GM23248 (cell line): ENCODE data around the gene PSMD14. TPM values are rescaled to one million over a fixed set of nuclear protein-coding genes. Genes with fewer than 3 reads are reported as not detected.
A peak's percentile ranks its signal among the peaks of the same experiment; 100 is the strongest.

Experiments used
- DNase-seq: peaks from one replicate; pipeline ENCODE4 v3.0.0-alpha.2; 2015
- H2AFZ ChIP-seq: fragments of 200-600 bp; sonication (generic); 2 replicates; pipeline ENCODE4 v1.6.1; 2016; ENCODE audit warnings: antibody characterized with exemption
- H3F3A ChIP-seq: fragments of 200-600 bp; sonication (generic); 2 replicates; pipeline ENCODE4 v1.6.1; 2016; ENCODE audit warnings: mild to moderate bottlenecking, antibody characterized with exemption, mixed run types; ENCODE audit not compliant: insufficient read depth
- H3K27ac ChIP-seq: fragments of 200-600 bp; sonication (generic); 2 replicates; pipeline ENCODE4 v1.5.1; 2016; ENCODE audit warnings: mild to moderate bottlenecking
- H3K27me3 ChIP-seq: fragments of 200-600 bp; sonication (generic); replicated peaks from 2 replicates; pipeline ENCODE4 v1.6.1; 2016; ENCODE audit warnings: mild to moderate bottlenecking; ENCODE audit not compliant: insufficient read depth
- H3K36me3 ChIP-seq: fragments of 200-600 bp; sonication (generic); 2 replicates; pipeline ENCODE4 v1.6.1; 2016; ENCODE audit warnings: low read depth, mild to moderate bottlenecking
- H3K4me1 ChIP-seq: fragments of 200-600 bp; sonication (generic); 2 replicates; pipeline ENCODE4 v1.6.1; 2016; ENCODE audit warnings: mild to moderate bottlenecking; ENCODE audit not compliant: insufficient read depth
- H3K4me2 ChIP-seq: fragments of 200-600 bp; sonication (generic); one replicate; pipeline ENCODE4 v1.6.1; 2016; ENCODE audit warnings: mild to moderate bottlenecking; ENCODE audit not compliant: unreplicated experiment
- H3K4me3 ChIP-seq: fragments of 200-600 bp; sonication (generic); 2 replicates; pipeline ENCODE4 v1.5.1; 2016; ENCODE audit warnings: mild to moderate bottlenecking
- H3K79me2 ChIP-seq: fragments of 200-600 bp; sonication (generic); 2 replicates; pipeline ENCODE4 v1.6.1; 2016; ENCODE audit warnings: mild to moderate bottlenecking; ENCODE audit not compliant: insufficient read depth
- H3K9ac ChIP-seq: fragments of 200-600 bp; sonication (generic); 2 replicates; pipeline ENCODE4 v1.6.1; 2016; ENCODE audit warnings: mild to moderate bottlenecking
- H3K9me2 ChIP-seq: fragments of 200-600 bp; sonication (generic); 2 replicates; pipeline ENCODE4 v1.6.1; 2016; ENCODE audit warnings: mixed run types, mild to moderate bottlenecking, moderate library complexity; ENCODE audit not compliant: insufficient read depth
- H3K9me3 ChIP-seq: fragments of 200-600 bp; sonication (generic); one replicate; pipeline ENCODE4 v1.6.1; 2017; ENCODE audit warnings: low read depth
- H4K20me1 ChIP-seq: fragments of 200-600 bp; sonication (generic); 2 replicates; pipeline ENCODE4 v1.6.0; 2016; ENCODE audit not compliant: insufficient read depth
- EZH2 ChIP-seq: fragments of 200-600 bp; sonication (generic); IDR thresholded peaks from 2 replicates; pipeline ENCODE4 v1.6.1; 2018; ENCODE audit warnings: antibody characterized with exemption, mild to moderate bottlenecking; ENCODE audit not compliant: insufficient read depth, poor library complexity, severe bottlenecking
- EZH2phosphoT487 ChIP-seq: fragments of 200-600 bp; sonication (generic); IDR thresholded peaks from 2 replicates; pipeline ENCODE4 v1.6.1; 2018; ENCODE audit warnings: antibody characterized with exemption, moderate library complexity, mild to moderate bottlenecking, low read depth; ENCODE audit not compliant: insufficient read depth
- WGBS, 2 experiments: methylation state at CpG; one replicate each; pipeline ENCODE4 v1.1.6; 2015 to 2017; ENCODE audit warnings: low lambda C conversion rate in 2 of 2, low coverage in 1 of 2; ENCODE audit errors: missing lambda C conversion rate in 2 of 2; 5-methylcytosine and 5-hydroxymethylcytosine counted together
- in situ Hi-C: fragments of 300-500 bp; cut with MboI; formaldehyde crosslinking; loops from 2 replicates; pipeline ENCODE4 v1.15.0; 2020
- polyA plus RNA-seq: library from polyadenylated mRNA; unstranded; fragments of >200 nt; fragmentation: Nextera tagmentation; extraction: Ambion mirVana; gene quantifications from 2 replicates; pipeline ENCODE4 v1.2.1, GENCODE V29; 2016
- total RNA-seq: library from RNA; depleted of rRNA; stranded (reverse); fragments of >200 nt; shearing (Covaris generic); gene quantifications from 2 replicates; pipeline ENCODE4 v1.2.3, GENCODE V29; 2014

The PSMD14 gene
- total and polyA plus RNA-seq, 2 experiments from 2014 or later = 94.4 to 96.0 TPM

- Histone ChIP-seq H3K4me2 (peak overlapping the region; percentile 84), H4K20me1 (no peaks in the 10 kb centered on the region), H3K4me1 (peaks cover 9% of the 10 kb centered on the region), H3K27me3 (no peaks in the 10 kb centered on the region), H3K9ac (peak overlapping the region; percentile 93; the same call in 1 of the 2 replicates), H3K27ac (no peak overlapping the region), H3K79me2 (peaks cover 40% of the 10 kb centered on the region), H3K36me3 (no peaks in the 10 kb centered on the region), H3K9me2 (no peaks in the 10 kb centered on the region), H3K4me3 (no peak overlapping the region; the same call in 1 of the 2 replicates), H3K9me3 (no peaks in the 10 kb centered on the region), H2AFZ (peak overlapping the region; percentile 95), H3F3A (peaks cover 14% of the 10 kb centered on the region)
- TF ChIP-seq EZH2phosphoT487 = no peak
- no peak for TF ChIP-seq EZH2
- in situ Hi-C loops = no loop called here
- 90 to 94% methylated on average over 6 of the region's 6 CpGs for WGBS, 2 experiments
- DNase-seq = no peak
Measured at GRCh38 chr2:161306919-161307318, 1.3 kb upstream of the PSMD14 start.

DNA sequence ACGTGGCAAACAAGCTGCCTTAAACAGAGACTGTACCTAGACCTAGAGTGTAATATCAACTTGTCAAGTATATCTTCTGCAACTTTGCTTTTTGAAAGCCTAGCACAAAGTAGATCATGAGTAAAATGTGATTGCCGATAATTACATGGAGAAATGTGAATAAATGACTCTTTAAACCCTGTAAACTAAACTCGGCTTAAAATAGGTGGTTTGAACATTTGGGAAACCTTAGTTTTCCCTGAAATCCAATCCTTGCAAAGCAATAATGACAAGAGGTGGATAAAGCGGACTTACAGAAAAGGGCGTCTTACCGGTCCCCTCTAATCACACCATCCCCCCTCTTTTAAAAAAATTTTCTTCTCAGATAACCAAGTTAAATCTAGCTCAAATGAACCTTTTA lies 549 bp upstream of the PSMD14 start:
- Histone ChIP-seq H3K79me2 (peaks cover 48% of the 10 kb centered on the region), H2AFZ (peak overlapping the region; percentile 95), H3K9me2 (no peaks in the 10 kb centered on the region), H3K9me3 (no peaks in the 10 kb centered on the region), H3K27me3 (no peaks in the 10 kb centered on the region), H3K4me3 (peak overlapping the region; percentile 87), H3K4me2 (peak overlapping the region; percentile 84), H3K27ac (peak overlapping the region; percentile 89), H4K20me1 (no peaks in the 10 kb centered on the region), H3K36me3 (no peaks in the 10 kb centered on the region), H3K9ac (peak overlapping the region; percentile 93), H3K4me1 (peaks cover 9% of the 10 kb centered on the region), H3F3A (peaks cover 14% of the 10 kb centered on the region)
- no peak for DNase-seq
- in situ Hi-C loops = no loop called here
- no peak for TF ChIP-seq EZH2phosphoT487
- no peak for TF ChIP-seq EZH2
- WGBS, 2 experiments = 2 to 3% methylated on average over 6 of the region's 6 CpGs

DNA sequence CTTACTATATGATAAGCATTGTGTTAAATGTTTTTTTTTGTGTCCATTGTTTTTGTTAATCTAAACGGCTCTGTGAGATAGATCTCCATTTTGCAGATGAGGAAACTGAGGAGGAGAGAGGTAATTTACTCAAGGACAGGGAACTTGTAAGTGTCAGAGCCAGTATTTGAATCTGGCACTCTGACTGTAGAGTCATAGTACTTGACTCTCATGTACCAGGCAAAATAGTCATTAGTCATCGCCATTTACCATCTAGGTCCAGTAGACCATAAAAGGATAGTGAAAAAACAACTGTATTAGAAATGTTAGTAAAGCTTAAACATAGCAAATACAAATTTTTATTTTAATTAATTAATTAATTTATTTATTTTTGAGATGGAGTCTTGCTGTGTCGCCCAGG lies 4.8 kb downstream of the PSMD14 start:
- peak; percentile 58 for DNase-seq
- Histone ChIP-seq H3F3A (peaks cover 14% of the 10 kb centered on the region), H4K20me1 (no peaks in the 10 kb centered on the region), H3K9ac (no peak overlapping the region), H3K27me3 (no peaks in the 10 kb centered on the region), H3K27ac (no peak overlapping the region), H3K4me2 (no peak overlapping the region), H3K36me3 (no peaks in the 10 kb centered on the region), H2AFZ (no peak overlapping the region), H3K4me1 (peaks cover 15% of the 10 kb centered on the region), H3K4me3 (no peak overlapping the region), H3K9me3 (no peaks in the 10 kb centered on the region), H3K9me2 (no peaks in the 10 kb centered on the region), H3K79me2 (peaks cover 95% of the 10 kb centered on the region)
- in situ Hi-C loops = no loop called here
- TF ChIP-seq EZH2 = no peak
- TF ChIP-seq EZH2phosphoT487 = no peak
- 97 to 99% methylated on average over 3 of the region's 3 CpGs for WGBS, 2 experiments

GRCh38 chr2:161315380-161315779 lies 7.2 kb downstream of the PSMD14 start:
- H3K79me2 ChIP-seq = peaks cover 100% of the 10 kb centered on the region
- no peak overlapping the region for H2AFZ ChIP-seq
- no peak overlapping the region for H3K9ac ChIP-seq
- no peaks in the 10 kb centered on the region for H3K27me3 ChIP-seq
- H3K4me3 ChIP-seq = no peak overlapping the region
- 0 out of 2 replicates have a peak, but pooled peaks cover 7% of the 10 kb centered on the region for H3K4me1 ChIP-seq
- no peak for DNase-seq
- H3K9me3 ChIP-seq = no peaks in the 10 kb centered on the region
- no peak for TF ChIP-seq EZH2phosphoT487
- TF ChIP-seq EZH2 = no peak
- no peak overlapping the region for H3K4me2 ChIP-seq
- H3K9me2 ChIP-seq = no peaks in the 10 kb centered on the region
- H3K27ac ChIP-seq = no peak overlapping the region
- H3K36me3 ChIP-seq = no peaks in the 10 kb centered on the region
- no peaks in the 10 kb centered on the region for H3F3A ChIP-seq
- H4K20me1 ChIP-seq = no peaks in the 10 kb centered on the region
- in situ Hi-C loops = no loop called here

GRCh38 chr2:161316701-161317100 lies 8.5 kb downstream of the PSMD14 start:
- Histone ChIP-seq H3K27me3 (no peaks in the 10 kb centered on the region), H3F3A (peaks cover under 1% of the 10 kb centered on the region; the same call in 1 of the 2 replicates), H3K4me2 (no peak overlapping the region), H3K9ac (no peak overlapping the region), H3K9me2 (no peaks in the 10 kb centered on the region), H3K4me3 (no peak overlapping the region), H4K20me1 (no peaks in the 10 kb centered on the region), H3K36me3 (0 out of 2 replicates have a peak, but pooled peaks cover 5% of the 10 kb centered on the region), H3K9me3 (no peaks in the 10 kb centered on the region), H3K4me1 (0 out of 2 replicates have a peak, but pooled peaks cover 6% of the 10 kb centered on the region), H3K27ac (no peak overlapping the region), H3K79me2 (peaks cover 100% of the 10 kb centered on the region), H2AFZ (no peak overlapping the region)
- TF ChIP-seq EZH2phosphoT487 = no peak
- TF ChIP-seq EZH2 = no peak
- in situ Hi-C loops = no loop called here
- DNase-seq = peak; percentile 31
